ENCODE measurements around the gene OS9.
"Not testable (repeated sequence)": the region's sequence is repeated elsewhere in the genome, so short reads cannot be mapped to it uniquely, and the experiment has no call there.

Gene OS9

GRCh38 chr12:57695770-57696432, 2.0 kb downstream of the OS9 start:
- H3K9ac ChIP-seq (ENCODE audit: low read length), result no peak overlapping the region
- H3K36me3 ChIP-seq (ENCODE audit: insufficient read depth, low read length), result peaks cover 29% of the 10 kb centered on the region
- H3K4me1 ChIP-seq (ENCODE audit: insufficient read depth, low read length), result peaks cover 11% of the 10 kb centered on the region
- H3K4me3 ChIP-seq (ENCODE audit: low read depth in 1 of 2, low read length in 2 of 2), result no peak overlapping the region
- no peaks in the 10 kb centered on the region for H3K9me3 ChIP-seq (ENCODE audit: low read length)
- H3K27ac ChIP-seq (ENCODE audit: low read depth, low read length), result no peak overlapping the region
- H3K27me3 ChIP-seq (ENCODE audit: control insufficient read depth in 1 of 2, insufficient read depth in 2 of 2, low read length in 2 of 2), result no peaks in the 10 kb centered on the region

GRCh38 chr12:57697076-57697475, 3.1 kb downstream of the OS9 start:
- H3K27me3 ChIP-seq (ENCODE audit: control insufficient read depth in 1 of 2, insufficient read depth in 2 of 2, low read length in 2 of 2), result no peaks in the 10 kb centered on the region
- no peak overlapping the region for H3K4me3 ChIP-seq (ENCODE audit: low read depth in 1 of 2, low read length in 2 of 2)
- no peak overlapping the region for H3K9ac ChIP-seq (ENCODE audit: low read length)
- no peak overlapping the region for H3K27ac ChIP-seq (ENCODE audit: low read depth, low read length)
- H3K36me3 ChIP-seq (ENCODE audit: insufficient read depth, low read length), result peaks cover 29% of the 10 kb centered on the region
- peaks cover 11% of the 10 kb centered on the region for H3K4me1 ChIP-seq (ENCODE audit: insufficient read depth, low read length)
- H3K9me3 ChIP-seq (ENCODE audit: low read length), result no peaks in the 10 kb centered on the region

- no peak overlapping the region for H3K27ac ChIP-seq (ENCODE audit: low read depth, low read length)
- peaks cover 9% of the 10 kb centered on the region for H3K4me1 ChIP-seq (ENCODE audit: insufficient read depth, low read length)
- H3K27me3 ChIP-seq (ENCODE audit: control insufficient read depth in 1 of 2, insufficient read depth in 2 of 2, low read length in 2 of 2), result no peaks in the 10 kb centered on the region
- no peaks in the 10 kb centered on the region for H3K9me3 ChIP-seq (ENCODE audit: low read length)
- no peak overlapping the region for H3K9ac ChIP-seq (ENCODE audit: low read length)
- peaks cover 42% of the 10 kb centered on the region for H3K36me3 ChIP-seq (ENCODE audit: insufficient read depth, low read length)
- H3K4me3 ChIP-seq (ENCODE audit: low read depth in 1 of 2, low read length in 2 of 2), result no peak overlapping the region
Observed at GRCh38 chr12:57698414-57698813, 4.5 kb downstream of the OS9 start.

GRCh38 chr12:57700317-57700716, 6.4 kb downstream of the OS9 start:
- Histone ChIP-seq H3K9me3 (ENCODE audit: low read length) (no peaks in the 10 kb centered on the region), H3K9ac (ENCODE audit: low read length) (no peak overlapping the region), H3K27ac (ENCODE audit: low read depth, low read length) (no peak overlapping the region), H3K27me3 (ENCODE audit: control insufficient read depth in 1 of 2, insufficient read depth in 2 of 2, low read length in 2 of 2) (no peaks in the 10 kb centered on the region), H3K4me3 (ENCODE audit: low read depth in 1 of 2, low read length in 2 of 2) (no peak overlapping the region), H3K36me3 (ENCODE audit: insufficient read depth, low read length) (peaks cover 42% of the 10 kb centered on the region), H3K4me1 (ENCODE audit: insufficient read depth, low read length) (no peaks in the 10 kb centered on the region)

- no peak overlapping the region for H3K27ac ChIP-seq (ENCODE audit: low read depth, low read length)
- H3K36me3 ChIP-seq (ENCODE audit: insufficient read depth, low read length), result peaks cover 24% of the 10 kb centered on the region
- no peak overlapping the region for H3K4me3 ChIP-seq (ENCODE audit: low read depth in 1 of 2, low read length in 2 of 2)
- H3K9ac ChIP-seq (ENCODE audit: low read length), result no peak overlapping the region
- H3K9me3 ChIP-seq (ENCODE audit: low read length), result no peaks in the 10 kb centered on the region
- no peaks in the 10 kb centered on the region for H3K27me3 ChIP-seq (ENCODE audit: control insufficient read depth in 1 of 2, insufficient read depth in 2 of 2, low read length in 2 of 2)
- no peaks in the 10 kb centered on the region for H3K4me1 ChIP-seq (ENCODE audit: insufficient read depth, low read length)
Observed at GRCh38 chr12:57707250-57707649, 13.3 kb downstream of the OS9 start.

- Histone ChIP-seq H3K36me3 (ENCODE audit: insufficient read depth, low read length) (peaks cover 20% of the 10 kb centered on the region), H3K4me3 (ENCODE audit: low read depth in 1 of 2, low read length in 2 of 2) (no peak overlapping the region), H3K4me1 (ENCODE audit: insufficient read depth, low read length) (no peaks in the 10 kb centered on the region), H3K9me3 (ENCODE audit: low read length) (no peaks in the 10 kb centered on the region), H3K27ac (ENCODE audit: low read depth, low read length) (no peak overlapping the region), H3K27me3 (ENCODE audit: control insufficient read depth in 1 of 2, insufficient read depth in 2 of 2, low read length in 2 of 2) (no peaks in the 10 kb centered on the region), H3K9ac (ENCODE audit: low read length) (no peak overlapping the region)
Observed at GRCh38 chr12:57708296-57708695, 14.4 kb downstream of the OS9 start.

GRCh38 chr12:57712701-57713100, 18.8 kb downstream of the OS9 start:
- Histone ChIP-seq H3K4me3 (ENCODE audit: low read depth in 1 of 2, low read length in 2 of 2) (no peak overlapping the region), H3K27ac (ENCODE audit: low read depth, low read length) (no peak overlapping the region), H3K9ac (ENCODE audit: low read length) (no peak overlapping the region), H3K9me3 (ENCODE audit: low read length) (no peaks in the 10 kb centered on the region), H3K36me3 (ENCODE audit: insufficient read depth, low read length) (peaks cover 32% of the 10 kb centered on the region), H3K27me3 (ENCODE audit: control insufficient read depth in 1 of 2, insufficient read depth in 2 of 2, low read length in 2 of 2) (no peaks in the 10 kb centered on the region), H3K4me1 (ENCODE audit: insufficient read depth, low read length) (no peaks in the 10 kb centered on the region)

- no peaks in the 10 kb centered on the region for H3K27me3 ChIP-seq (ENCODE audit: control insufficient read depth in 1 of 2, insufficient read depth in 2 of 2, low read length in 2 of 2)
- no peak overlapping the region for H3K9ac ChIP-seq (ENCODE audit: low read length)
- no peaks in the 10 kb centered on the region for H3K9me3 ChIP-seq (ENCODE audit: low read length)
- H3K4me1 ChIP-seq (ENCODE audit: insufficient read depth, low read length), result no peaks in the 10 kb centered on the region
- peaks cover 37% of the 10 kb centered on the region for H3K36me3 ChIP-seq (ENCODE audit: insufficient read depth, low read length)
- no peak overlapping the region for H3K4me3 ChIP-seq (ENCODE audit: low read depth in 1 of 2, low read length in 2 of 2)
- H3K27ac ChIP-seq (ENCODE audit: low read depth, low read length), result no peak overlapping the region
Observed at GRCh38 chr12:57713209-57713608, 19.3 kb downstream of the OS9 start.

GRCh38 chr12:57715036-57715748, 21.3 kb downstream of the OS9 start:
- H3K36me3 ChIP-seq (ENCODE audit: insufficient read depth, low read length), result peaks cover 55% of the 10 kb centered on the region
- H3K4me3 ChIP-seq (ENCODE audit: low read depth in 1 of 2, low read length in 2 of 2); H3K27ac ChIP-seq (ENCODE audit: low read depth, low read length); H3K9ac ChIP-seq (ENCODE audit: low read length); H3K9me3 ChIP-seq (ENCODE audit: low read length); H3K4me1 ChIP-seq (ENCODE audit: insufficient read depth, low read length); H3K27me3 ChIP-seq (ENCODE audit: control insufficient read depth in 1 of 2, insufficient read depth in 2 of 2, low read length in 2 of 2): not testable (repeated sequence)

- Histone ChIP-seq H3K36me3 (ENCODE audit: insufficient read depth, low read length) (peaks cover 60% of the 10 kb centered on the region), H3K9me3 (ENCODE audit: low read length) (no peaks in the 10 kb centered on the region), H3K27me3 (ENCODE audit: control insufficient read depth in 1 of 2, insufficient read depth in 2 of 2, low read length in 2 of 2) (no peaks in the 10 kb centered on the region), H3K4me1 (ENCODE audit: insufficient read depth, low read length) (no peaks in the 10 kb centered on the region), H3K9ac (ENCODE audit: low read length) (no peak overlapping the region), H3K27ac (ENCODE audit: low read depth, low read length) (no peak overlapping the region), H3K4me3 (ENCODE audit: low read depth in 1 of 2, low read length in 2 of 2) (no peak overlapping the region)
Observed at GRCh38 chr12:57715786-57716185, 21.9 kb downstream of the OS9 start.

GRCh38 chr12:57716305-57716704, 22.4 kb downstream of the OS9 start:
- no peaks in the 10 kb centered on the region for H3K27me3 ChIP-seq (ENCODE audit: control insufficient read depth in 1 of 2, insufficient read depth in 2 of 2, low read length in 2 of 2)
- H3K4me1 ChIP-seq (ENCODE audit: insufficient read depth, low read length), result no peaks in the 10 kb centered on the region
- no peak overlapping the region for H3K27ac ChIP-seq (ENCODE audit: low read depth, low read length)
- H3K4me3 ChIP-seq (ENCODE audit: low read depth in 1 of 2, low read length in 2 of 2), result no peak overlapping the region
- peaks cover 62% of the 10 kb centered on the region for H3K36me3 ChIP-seq (ENCODE audit: insufficient read depth, low read length)
- no peak overlapping the region for H3K9ac ChIP-seq (ENCODE audit: low read length)
- H3K9me3 ChIP-seq (ENCODE audit: low read length), result no peaks in the 10 kb centered on the region

- H3K4me1 ChIP-seq (ENCODE audit: insufficient read depth, low read length), result no peaks in the 10 kb centered on the region
Observed at GRCh38 chr12:57717131-57717530, 23.2 kb downstream of the OS9 start.

More at GRCh38 chr12:57717131-57717530, 23.2 kb downstream of the OS9 start:
- no peaks in the 10 kb centered on the region for H3K27me3 ChIP-seq (ENCODE audit: control insufficient read depth in 1 of 2, insufficient read depth in 2 of 2, low read length in 2 of 2)
- H3K9me3 ChIP-seq (ENCODE audit: low read length), result no peaks in the 10 kb centered on the region
- H3K9ac ChIP-seq (ENCODE audit: low read length), result no peak overlapping the region
- no peak overlapping the region for H3K4me3 ChIP-seq (ENCODE audit: low read depth in 1 of 2, low read length in 2 of 2)
- peaks cover 62% of the 10 kb centered on the region for H3K36me3 ChIP-seq (ENCODE audit: insufficient read depth, low read length)
- no peak overlapping the region for H3K27ac ChIP-seq (ENCODE audit: low read depth, low read length)
